T-helper 1 cell treated with Interleukin-12 subunit alpha and Interleukin-12 subunit beta and Interleukin-4 antibody, amounts not matched to agents 30 ng/mL and 1 ng/mL, for 36 hours (primary cell): ENCODE data around the gene MAP3K15. TPM values are rescaled to one million over a fixed set of nuclear protein-coding genes. Genes with fewer than 3 reads are reported as not detected.
"Not testable (repeated sequence)": the region's sequence is repeated elsewhere in the genome, so short reads cannot be mapped to it uniquely, and the experiment has no call there.

Experiments
- intact Hi-C: fragments of 100-400 bp; cut with micrococcal nuclease; formaldehyde crosslinking; loops from one replicate; pipeline ENCODE4 v1.15.1; 2024
- total RNA-seq: library from RNA; stranded (reverse); gene quantifications from 2 replicates; pipeline ENCODE4 v1.2.3, GENCODE V29; 2022

The MAP3K15 gene
- total RNA-seq, 1 donor from 2014 or later, result 0.15 TPM

DNA sequence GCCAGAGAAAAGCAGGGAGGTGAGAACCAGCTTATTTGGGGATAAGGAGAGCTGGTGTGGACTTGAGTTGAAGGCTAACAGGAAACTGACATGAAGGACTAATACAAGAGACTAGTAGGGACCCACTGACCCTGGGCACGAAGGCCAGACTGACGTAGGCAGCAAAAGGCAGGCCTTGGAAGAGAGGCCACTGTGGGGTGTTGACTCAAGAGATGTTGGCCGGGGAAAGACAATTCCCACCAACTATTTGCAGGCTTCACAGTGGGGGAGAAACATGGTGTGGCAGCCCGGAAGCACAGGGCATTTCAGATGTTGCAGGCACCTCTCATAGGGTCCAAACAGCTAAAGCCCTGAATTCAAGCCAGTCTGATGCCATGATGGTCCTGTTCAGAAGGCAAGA lies 24.4 kb upstream of the MAP3K15 start:
- intact Hi-C loops, result loop anchor here (5.0 kb wide), 1 partner anchor 363 kb away; no protein-coding TSS in a partner anchor

DNA sequence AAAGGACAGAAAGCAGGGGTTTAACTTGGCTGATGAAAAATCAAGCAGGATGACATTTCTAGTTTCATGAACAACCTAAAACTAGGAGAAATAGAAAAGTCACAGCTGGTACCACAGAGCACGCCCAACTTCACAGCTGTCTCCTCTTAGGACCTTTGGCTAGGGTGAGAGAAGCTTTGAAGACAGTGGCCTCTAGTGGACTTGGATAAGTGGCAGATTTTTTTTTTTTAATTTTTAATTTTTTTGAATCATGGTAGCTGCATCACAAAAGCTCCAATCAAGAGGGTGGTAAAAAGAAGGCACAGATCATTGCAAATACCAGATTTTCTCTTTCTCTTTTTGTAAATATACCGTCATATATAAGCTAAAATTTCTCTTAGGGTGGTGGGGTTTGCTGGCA lies 20.2 kb upstream of the MAP3K15 start:
- intact Hi-C loops, result no loop called here

DNA sequence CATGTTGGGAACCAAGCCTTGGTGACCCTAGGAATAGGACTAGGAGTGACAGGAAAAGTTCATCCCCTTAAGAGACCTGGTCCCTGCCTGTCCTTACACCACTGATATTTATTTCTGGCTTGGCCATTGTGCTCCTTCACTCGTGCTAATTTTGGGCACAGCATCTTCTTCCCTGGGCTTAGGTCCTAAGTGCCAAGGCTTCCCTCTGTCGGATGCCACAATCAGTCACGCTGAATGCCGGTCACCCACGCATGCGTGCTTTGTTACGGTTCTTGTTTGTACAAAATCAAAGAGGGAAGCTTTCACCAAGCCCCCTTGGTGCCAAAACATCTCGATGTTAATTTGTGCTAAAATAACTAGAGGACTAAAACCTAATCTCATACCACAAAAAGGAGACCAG lies 17.4 kb upstream of the MAP3K15 start:
- intact Hi-C loops, result loop anchor here (1.0 kb wide), 1 partner anchor 160 kb away; no protein-coding TSS in a partner anchor

DNA sequence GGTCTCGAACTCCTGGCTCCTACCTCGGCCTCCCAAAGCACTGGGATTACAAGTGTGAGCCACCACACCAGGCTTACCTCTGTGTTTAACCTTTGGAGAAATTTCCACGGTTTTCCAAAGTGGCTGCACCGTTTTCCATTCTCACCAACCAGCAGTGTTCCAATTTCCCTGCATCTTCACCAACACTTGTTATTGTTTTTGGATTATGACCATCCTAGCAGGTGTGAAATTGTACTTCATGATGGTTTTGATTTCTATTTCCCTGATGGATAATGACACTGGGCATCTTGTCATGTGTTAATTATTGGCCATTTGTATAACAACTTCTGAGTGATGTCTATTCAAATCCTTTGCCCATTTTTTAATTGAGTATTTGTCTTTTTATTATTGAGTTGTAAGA lies 2.7 kb upstream of the MAP3K15 start:
- intact Hi-C loops, result loop anchor here (5.0 to 10.0 kb wide), 2 partner anchors 146 to 1123 kb away; no protein-coding TSS in a partner anchor

GRCh38 chrX:19515615-19516105 lies 352 bp upstream of the MAP3K15 start:
- intact Hi-C loops, result loop anchor here (5.0 to 10.0 kb wide), 2 partner anchors 143 to 1121 kb away; no protein-coding TSS in a partner anchor

DNA sequence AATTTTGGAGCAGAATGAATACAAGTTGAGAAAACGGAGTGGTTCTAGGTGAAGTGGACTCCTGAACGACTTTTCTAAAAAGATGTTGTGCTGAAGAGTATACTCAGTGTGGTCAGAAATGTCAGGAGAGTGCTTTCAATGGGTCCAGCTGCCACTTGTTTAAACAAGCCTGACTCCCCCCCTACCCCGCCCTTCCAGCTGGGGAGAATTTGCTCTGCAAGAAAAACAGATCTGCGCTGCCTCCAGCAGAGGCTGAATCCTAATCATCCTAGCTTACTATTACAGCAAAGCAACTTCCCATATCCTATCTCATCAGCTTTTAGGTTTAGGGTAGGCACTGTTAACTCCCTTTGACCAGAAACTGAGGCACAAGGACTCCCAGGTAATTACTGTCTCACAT lies 1.9 kb downstream of the MAP3K15 start:
- intact Hi-C loops, result loop anchor here (10.0 kb wide), 1 partner anchor 1119 kb away; no protein-coding TSS in a partner anchor

DNA sequence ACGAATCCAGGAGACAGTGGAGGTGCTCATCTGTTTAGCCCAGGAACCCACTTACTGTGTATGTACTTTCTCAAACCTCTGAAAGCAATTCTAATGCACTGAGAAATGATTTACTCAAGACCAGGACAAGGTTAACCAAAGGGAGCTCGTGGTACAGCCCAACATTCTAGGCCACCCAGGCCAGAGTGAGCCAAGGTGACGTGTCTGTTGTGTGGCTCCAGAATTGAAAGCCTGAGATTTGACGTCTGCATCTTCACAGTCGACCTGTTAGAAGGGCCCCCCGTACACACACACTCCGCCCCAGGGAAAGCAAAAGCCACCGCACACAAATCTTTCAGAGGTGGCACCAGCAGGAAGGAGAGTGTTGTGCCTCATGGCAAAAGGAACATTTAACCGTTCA lies 2.3 kb downstream of the MAP3K15 start:
- intact Hi-C loops, result loop anchor here (10.0 kb wide), 1 partner anchor 1118 kb away; no protein-coding TSS in a partner anchor

DNA sequence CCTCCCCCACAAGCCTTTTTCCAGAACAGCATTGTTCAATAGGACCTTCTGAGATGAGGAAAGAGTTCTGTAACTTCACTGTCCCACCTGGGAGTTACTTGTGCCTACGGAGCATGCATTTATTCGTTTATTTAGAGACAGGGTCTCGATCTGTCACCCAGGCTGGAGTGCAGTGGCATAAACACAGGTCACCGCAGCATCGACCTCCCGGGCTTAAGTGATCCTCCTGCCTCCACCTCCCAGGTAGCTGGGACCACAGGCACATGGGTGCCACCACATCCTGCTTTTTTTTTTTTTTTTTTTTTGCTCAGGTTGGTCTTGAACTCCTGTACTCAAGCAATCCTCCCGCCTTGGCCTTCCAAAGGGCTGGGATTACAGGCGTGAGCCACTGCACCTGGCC lies 2.9 kb downstream of the MAP3K15 start:
- intact Hi-C loops, result loop anchor here (10.0 kb wide), 1 partner anchor 1118 kb away; no protein-coding TSS in a partner anchor

GRCh38 chrX:19511796-19512195 lies 3.5 kb downstream of the MAP3K15 start:
- intact Hi-C loops, result loop anchor here (10.0 kb wide), 1 partner anchor 1117 kb away; no protein-coding TSS in a partner anchor

DNA sequence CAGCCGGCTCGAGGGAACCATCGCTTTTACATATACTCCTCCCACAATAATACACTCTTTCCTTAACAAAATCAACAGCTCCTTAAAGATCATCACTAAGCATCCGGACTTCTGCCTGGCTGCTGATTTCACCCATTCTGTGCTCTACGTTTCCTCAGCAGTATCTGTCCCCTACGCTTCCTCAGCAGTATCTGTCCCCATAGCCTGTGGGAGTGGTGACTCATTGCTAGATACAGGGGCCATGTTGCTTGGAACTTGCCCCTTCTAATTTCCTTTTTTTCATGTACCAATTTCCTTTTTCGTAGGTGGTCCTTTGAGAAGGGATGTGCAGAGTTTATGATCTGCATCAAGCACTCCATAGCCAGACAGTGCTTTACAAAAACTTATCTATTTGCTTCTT lies 18.6 kb downstream of the MAP3K15 start:
- intact Hi-C loops, result no loop called here

GRCh38 chrX:19487520-19488200 lies 27.6 kb downstream of the MAP3K15 start:
- intact Hi-C loops, result no loop called here

DNA sequence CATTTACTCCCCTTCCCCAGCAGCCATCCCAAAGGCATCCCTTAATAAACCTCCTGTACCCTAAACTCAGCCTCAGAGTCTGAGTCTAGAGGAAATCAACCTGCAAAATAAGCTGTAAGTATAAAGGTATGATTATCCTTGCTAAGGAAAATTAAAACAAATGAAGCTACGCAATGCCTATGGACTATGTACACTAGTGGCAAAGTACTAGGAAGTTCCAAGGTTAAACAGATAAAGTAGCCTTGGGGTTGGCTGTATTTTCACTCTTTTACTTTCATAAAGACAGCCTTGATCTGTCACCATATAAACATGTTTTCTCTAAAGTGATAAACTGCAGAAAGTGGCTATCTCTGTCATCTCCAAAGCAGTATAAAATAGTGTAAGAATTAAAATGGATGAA lies 35.9 kb downstream of the MAP3K15 start:
- intact Hi-C loops, result no loop called here

GRCh38 chrX:19468383-19468782 lies 46.9 kb downstream of the MAP3K15 start:
- intact Hi-C loops, result not testable (repeated sequence)

DNA sequence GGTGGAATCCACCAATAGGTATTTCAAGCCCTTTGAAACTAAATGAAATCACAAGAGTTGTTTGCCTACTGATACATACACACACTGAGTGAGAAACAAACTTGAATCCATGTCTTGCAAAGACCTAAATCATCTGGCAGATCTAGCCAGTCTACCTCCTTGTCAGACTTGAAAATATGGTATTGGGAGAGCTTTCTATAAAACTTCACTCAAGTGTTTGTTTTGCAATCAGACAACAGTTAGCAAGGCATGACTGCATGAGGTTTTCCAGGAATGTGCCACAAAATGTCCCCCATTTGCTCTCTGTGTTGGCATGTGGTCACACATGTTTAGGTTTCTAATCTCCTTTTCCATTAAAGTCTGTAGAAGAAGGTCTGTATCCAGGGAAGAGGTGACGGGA lies 52.4 kb downstream of the MAP3K15 start:
- intact Hi-C loops, result no loop called here

DNA sequence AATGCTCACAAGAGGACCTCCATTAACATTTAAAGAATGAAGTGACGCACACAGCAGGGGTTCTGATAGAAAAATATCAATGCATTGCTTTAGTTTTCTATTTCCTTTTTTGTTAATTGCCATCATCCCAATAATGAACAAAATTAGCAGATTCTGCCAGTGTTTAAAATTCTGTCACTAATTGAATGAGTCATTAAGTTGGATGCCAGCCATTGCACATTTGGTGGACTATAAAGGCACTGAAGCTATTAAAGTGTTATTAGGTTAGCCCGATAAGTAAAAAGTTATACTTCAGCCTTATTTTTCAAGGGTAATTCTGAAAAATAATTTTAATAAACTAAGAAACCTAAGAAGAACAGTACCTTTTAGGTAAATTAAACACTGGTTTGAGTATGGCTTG lies 53.1 kb downstream of the MAP3K15 start:
- intact Hi-C loops, result no loop called here

GRCh38 chrX:19457662-19458061 lies 57.6 kb downstream of the MAP3K15 start:
- intact Hi-C loops, result no loop called here

- intact Hi-C loops, result no loop called here
These were observed 67.2 kb downstream of the MAP3K15 start for GRCh38 chrX:19448077-19448476.

GRCh38 chrX:19446397-19446796 lies 68.9 kb downstream of the MAP3K15 start:
- intact Hi-C loops, result no loop called here

DNA sequence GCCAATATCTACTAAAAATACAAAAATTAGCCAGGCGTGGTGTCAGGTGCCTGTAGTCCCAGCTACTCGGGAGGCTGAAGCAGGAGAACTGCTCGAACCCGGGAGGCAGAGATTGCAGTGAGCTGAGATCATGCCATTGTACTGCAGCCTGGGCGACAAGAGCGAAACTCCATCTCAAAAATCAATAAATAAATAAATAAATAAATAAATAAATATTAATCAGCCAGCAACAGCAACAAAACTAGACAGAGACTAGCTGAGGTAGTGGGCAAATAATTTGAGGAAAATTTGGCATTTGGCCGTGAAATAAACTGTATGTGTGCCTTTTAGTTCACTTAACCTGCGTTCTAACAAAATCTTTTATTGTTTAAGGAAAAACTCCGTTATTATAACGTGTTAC lies 69.5 kb downstream of the MAP3K15 start:
- intact Hi-C loops, result not testable (repeated sequence)

DNA sequence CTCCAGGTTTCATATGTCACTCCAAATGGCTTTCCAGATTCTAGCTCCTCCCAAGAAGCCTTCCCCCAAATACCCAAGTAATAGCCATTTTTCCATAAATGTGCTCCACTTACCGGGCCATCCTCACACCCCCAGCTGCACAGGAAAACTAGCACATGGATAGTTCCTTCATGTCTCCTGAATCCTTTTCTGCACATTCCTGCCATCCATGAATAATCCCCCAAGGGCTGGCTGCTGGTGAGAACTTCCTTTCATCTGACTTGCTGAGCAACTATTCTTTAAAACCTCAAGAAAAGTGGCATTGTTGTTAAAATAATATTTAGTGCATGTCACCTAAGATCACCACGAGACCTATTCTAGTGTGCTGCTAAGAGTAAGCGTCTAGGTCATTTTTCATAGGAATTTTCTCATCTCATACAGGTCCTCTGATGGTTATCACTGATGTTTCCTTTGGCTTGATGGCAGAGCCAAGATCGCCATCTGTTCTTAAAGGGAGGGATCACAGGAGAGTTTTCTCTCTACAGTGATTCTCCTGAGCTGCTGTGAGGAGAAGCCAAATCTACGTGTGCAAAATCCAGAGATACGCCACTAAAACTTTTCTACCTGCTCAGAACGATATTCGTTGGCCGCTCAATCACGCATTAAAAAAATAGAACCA lies 71.3 kb downstream of the MAP3K15 start:
- intact Hi-C loops, result no loop called here

GRCh38 chrX:19440713-19441112 lies 74.6 kb downstream of the MAP3K15 start:
- intact Hi-C loops, result no loop called here

- intact Hi-C loops, result not testable (repeated sequence)
These were observed 92.6 kb downstream of the MAP3K15 start for GRCh38 chrX:19422661-19423060.
